Lung (tissue), 12 donors: ENCODE results near the gene PKP1. TPM values are rescaled to one million over a fixed set of nuclear protein-coding genes. Genes with fewer than 3 reads are reported as not detected.

Experiments used
- ATAC-seq: fragments of 200-7000 bp; cut with Tn5 transposase; one replicate; pipeline ENCODE4 v1.9.1; 2020; ENCODE audit warnings: moderate number of reproducible peaks; ENCODE audit not compliant: insufficient read depth, low FRiP score
- DNase-seq, 3 donors: peaks; one replicate each; pipeline ENCODE4 v3.0.0-alpha.2; 2013 to 2017
- H3K27ac ChIP-seq, 2 donors: one replicate each; pipeline ENCODE4 v1.5.1; 2013; ENCODE audit warnings: mild to moderate bottlenecking in 2 of 2, moderate library complexity in 2 of 2, control low read depth in 1 of 2, inconsistent platforms in 1 of 2, low read depth in 1 of 2, low read length in 1 of 2
- H3K27me3 ChIP-seq, 3 donors: one replicate each; pipeline ENCODE4 v1.5.1; 2013; ENCODE audit warnings: low read length in 2 of 3; ENCODE audit not compliant: control insufficient read depth in 3 of 3, insufficient read depth in 3 of 3
- H3K36me3 ChIP-seq, 4 donors: one replicate each; pipeline ENCODE4 v1.5.1; 2013; ENCODE audit warnings: low read length in 4 of 4, mild to moderate bottlenecking in 1 of 4, moderate library complexity in 1 of 4; ENCODE audit not compliant: control insufficient read depth in 4 of 4, insufficient read depth in 4 of 4
- H3K4me1 ChIP-seq, 5 donors: one replicate each; pipeline ENCODE4 v1.5.1; 2013; ENCODE audit warnings: low read length in 5 of 5, mild to moderate bottlenecking in 2 of 5, moderate library complexity in 1 of 5; ENCODE audit not compliant: control insufficient read depth in 5 of 5, insufficient read depth in 5 of 5
- H3K4me3 ChIP-seq: one replicate; pipeline ENCODE4 v1.5.1; 2013; ENCODE audit warnings: mild to moderate bottlenecking, control low read depth, moderate library complexity
- H3K9ac ChIP-seq, 2 donors: one replicate each; pipeline ENCODE4 v1.5.1; 2013; ENCODE audit warnings: low read length in 2 of 2, control low read depth in 1 of 2; ENCODE audit not compliant: insufficient read depth in 1 of 2
- H3K9me3 ChIP-seq, 4 donors: one replicate each; pipeline ENCODE4 v1.5.1; 2013; ENCODE audit warnings: low read length in 3 of 4, mild to moderate bottlenecking in 1 of 4, moderate library complexity in 1 of 4; ENCODE audit not compliant: control insufficient read depth in 4 of 4, insufficient read depth in 3 of 4
- CTCF ChIP-seq: IDR thresholded peaks from 2 replicates; pipeline ENCODE4 v1.5.1; 2012; ENCODE audit warnings: mild to moderate bottlenecking; ENCODE audit errors: control extremely low read depth, extremely low read depth
- WGBS, 2 donors: extraction: QIAGEN DNeasy Blood & Tissue Kit; methylation state at CpG; one replicate each; pipeline ENCODE4 v1.1.7; 2013; 5-methylcytosine and 5-hydroxymethylcytosine counted together
- polyA plus RNA-seq, 2 donors: library from polyadenylated mRNA; stranded (reverse); fragments of 200-250 nt; gene quantifications; one replicate each; pipeline ENCODE4 v1.2.1, GENCODE V29; 2013
- total RNA-seq, 2 donors: library from RNA; depleted of rRNA in 1 of 2; stranded (reverse); fragments of >200 nt in 1 of 2; gene quantifications; one replicate each; pipeline ENCODE4 v1.2.1, GENCODE V29; 2014 to 2021
- donor health status: control.
- donor health status: control.
- donor health status: Bipolar disorder and iron deficiency.
- donor health status: healthy.
- donor health status: DM: yes; HTN: yes; CAD: no.

Gene PKP1
- total and polyA plus RNA-seq, 4 donors = 0.88 to 14.2 (median 3.1) TPM

- ATAC-seq (no peak), DNase-seq (no peak)
- H3K36me3 ChIP-seq = no peaks in the 10 kb centered on the region
- 65 to 77% methylated on average over 4 of the region's 4 CpGs for WGBS, 2 donors
- no peak overlapping the region for H3K9ac ChIP-seq
- H3K4me1 ChIP-seq = peaks cover 0 to 3% (median 0%) of the 10 kb centered on the region in 5 donors
- no peak for TF ChIP-seq CTCF
- no peaks in the 10 kb centered on the region for H3K9me3 ChIP-seq
- H3K4me3 ChIP-seq = no peak overlapping the region
- H3K27ac ChIP-seq = no peak overlapping the region
- H3K27me3 ChIP-seq = peaks cover 0 to 5% (median 0%) of the 10 kb centered on the region in 3 donors
These were observed 65.8 kb downstream of the PKP1 start for GRCh38 chr1:201349092-201349491.

- H3K9ac ChIP-seq = no peak overlapping the region
- H3K4me1 ChIP-seq = peaks cover 0 to 3% (median 0%) of the 10 kb centered on the region in 5 donors
- H3K4me3 ChIP-seq = no peak overlapping the region
- 68 to 74% methylated on average over 2 of the region's 2 CpGs for WGBS, 2 donors
- peaks cover 0 to 5% (median 0%) of the 10 kb centered on the region in 3 donors for H3K27me3 ChIP-seq
- H3K9me3 ChIP-seq = no peaks in the 10 kb centered on the region
- no peak for ATAC-seq
- no peak for DNase-seq
- H3K36me3 ChIP-seq = no peaks in the 10 kb centered on the region
- TF ChIP-seq CTCF = no peak
- H3K27ac ChIP-seq = no peak overlapping the region
These were observed 67.0 kb downstream of the PKP1 start for GRCh38 chr1:201350361-201350725.

GRCh38 chr1:201350884-201351283, 67.6 kb downstream of the PKP1 start:
- DNase-seq = no peak
- 85 to 92% methylated on average over 7 of the region's 7 CpGs for WGBS, 2 donors
- Histone ChIP-seq H3K9me3 (no peaks in the 10 kb centered on the region), H3K27ac (no peak overlapping the region), H3K27me3 (peaks cover 0 to 5% (median 0%) of the 10 kb centered on the region in 3 donors), H3K4me1 (peaks cover 0 to 3% (median 0%) of the 10 kb centered on the region in 5 donors), H3K4me3 (no peak overlapping the region), H3K36me3 (no peaks in the 10 kb centered on the region), H3K9ac (no peak overlapping the region)
- no peak for ATAC-seq
- no peak for TF ChIP-seq CTCF

- Histone ChIP-seq H3K27me3 (peaks cover 0 to 5% (median 0%) of the 10 kb centered on the region in 3 donors), H3K9ac (no peak overlapping the region), H3K27ac (no peak overlapping the region), H3K9me3 (no peaks in the 10 kb centered on the region), H3K4me3 (no peak overlapping the region), H3K36me3 (no peaks in the 10 kb centered on the region), H3K4me1 (peaks cover 0 to 3% (median 0%) of the 10 kb centered on the region in 5 donors)
- no peak for TF ChIP-seq CTCF
- ATAC-seq (no peak), DNase-seq (no peak)
These were observed 68.3 kb downstream of the PKP1 start for GRCh38 chr1:201351617-201352016.
